ENCODE results near the gene TIMP3. TPM values are rescaled to one million over a fixed set of nuclear protein-coding genes. Genes with fewer than 3 reads are reported as not detected.
A peak's percentile ranks its signal among the peaks of the same experiment; 100 is the strongest.

Gene TIMP3
- total RNA-seq, 1 experiment from 2014 or later: 3.3 TPM

DNA sequence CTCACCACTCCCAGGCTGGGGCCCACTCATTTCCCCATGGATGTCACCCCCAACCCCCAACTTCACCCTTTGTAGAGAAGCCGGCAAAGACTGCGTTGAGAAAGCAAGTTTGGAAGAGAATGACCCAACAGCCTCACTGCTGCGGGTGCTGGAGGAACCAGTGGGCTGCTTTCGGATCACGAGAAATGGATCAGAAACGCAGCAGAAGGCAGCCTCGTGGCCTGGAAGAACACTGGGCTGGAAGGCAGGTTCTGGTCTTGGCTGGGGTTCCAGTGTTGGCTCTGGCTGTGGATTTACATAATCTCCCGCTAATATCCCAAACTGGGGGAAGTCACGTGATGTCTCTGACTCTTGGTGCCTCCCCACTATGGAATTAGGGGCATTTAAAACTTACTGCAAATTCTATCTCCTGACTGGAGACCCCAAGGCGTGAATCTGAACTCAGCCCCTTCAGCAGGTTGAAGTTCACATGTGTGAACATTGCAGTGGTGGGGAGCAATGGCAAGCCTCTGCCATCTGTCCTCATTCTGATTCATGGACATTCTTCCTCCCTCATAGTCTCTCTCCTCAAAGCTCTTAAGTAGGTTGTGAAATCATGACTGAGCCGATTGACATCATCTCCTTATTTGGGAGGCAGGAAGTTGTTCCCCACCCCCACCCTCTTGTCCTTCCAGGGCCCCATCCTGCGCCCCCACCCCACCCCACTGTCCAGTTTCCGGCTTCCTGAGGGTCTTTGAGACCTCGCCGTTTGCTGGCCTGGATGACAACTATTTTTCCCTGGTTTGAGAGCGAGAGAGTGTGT, 37.0 kb upstream of the TIMP3 start:
- CTCF ChIA-PET: interaction anchor here (0.9 to 2.7 kb wide), 3 partner anchors 11 to 347 kb away, joined by 3 to 16 read pairs (median 5); no protein-coding TSS in a partner anchor
- Mint-ChIP-seq H3K27ac (peak overlapping the region; percentile 32; the same call in 1 of the 2 replicates), H3K4me1 (peaks cover 21% of the 10 kb centered on the region), H3K9me3 (no peaks in the 10 kb centered on the region), H3K27me3 (ENCODE audit: low read depth) (no peaks in the 10 kb centered on the region), H3K36me3 (no peaks in the 10 kb centered on the region), H3K4me3 (no peak overlapping the region)
- 0 out of 2 replicates have a peak, but pooled peaks have one; percentile 20 for ATAC-seq
- POLR2A ChIA-PET: no interaction called here
- no peak for TF ChIP-seq NFYB (CRISPR knock-in tag; conservative IDR thresholded peaks at IDR 0.05; ENCODE audit: low read depth)
- TF ChIP-seq, protein P1, sequence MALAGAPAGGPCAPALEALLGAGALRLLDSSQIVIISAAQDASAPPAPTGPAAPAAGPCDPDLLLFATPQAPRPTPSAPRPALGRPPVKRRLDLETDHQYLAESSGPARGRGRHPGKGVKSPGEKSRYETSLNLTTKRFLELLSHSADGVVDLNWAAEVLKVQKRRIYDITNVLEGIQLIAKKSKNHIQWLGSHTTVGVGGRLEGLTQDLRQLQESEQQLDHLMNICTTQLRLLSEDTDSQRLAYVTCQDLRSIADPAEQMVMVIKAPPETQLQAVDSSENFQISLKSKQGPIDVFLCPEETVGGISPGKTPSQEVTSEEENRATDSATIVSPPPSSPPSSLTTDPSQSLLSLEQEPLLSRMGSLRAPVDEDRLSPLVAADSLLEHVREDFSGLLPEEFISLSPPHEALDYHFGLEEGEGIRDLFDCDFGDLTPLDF (CRISPR knock-in tag; IDR thresholded peaks at IDR 0.05): no peak
- no peak for TF ChIP-seq CBFB (CRISPR knock-in tag; IDR thresholded peaks at IDR 0.05; ENCODE audit: low read depth)
- no peak for DNase-seq (ENCODE audit: low spot score)

- H3K27me3 Mint-ChIP-seq (ENCODE audit: low read depth): no peaks in the 10 kb centered on the region
- H3K4me3 Mint-ChIP-seq: no peak overlapping the region
- CTCF ChIA-PET: interaction anchor here (0.9 to 2.7 kb wide), 4 partner anchors 11 to 348 kb away, joined by 3 to 16 read pairs (median 6); no protein-coding TSS in a partner anchor
- ATAC-seq (no peak), DNase-seq (ENCODE audit: low spot score) (no peak)
- POLR2A ChIA-PET: no interaction called here
- H3K36me3 Mint-ChIP-seq: no peaks in the 10 kb centered on the region
- no peak for TF ChIP-seq IRF1 (CRISPR knock-in tag; IDR thresholded peaks at IDR 0.05)
- no peak for TF ChIP-seq SOX15 (CRISPR knock-in tag; IDR thresholded peaks at IDR 0.05)
- TF ChIP-seq ZNF232 (CRISPR knock-in tag; IDR thresholded peaks at IDR 0.05): no peak
- peak overlapping the region; percentile 32 for H3K27ac Mint-ChIP-seq
- H3K9me3 Mint-ChIP-seq: no peaks in the 10 kb centered on the region
- peaks cover 21% of the 10 kb centered on the region for H3K4me1 Mint-ChIP-seq
Measured at GRCh38 chr22:32765132-32765618, 36.3 kb upstream of the TIMP3 start.

DNA sequence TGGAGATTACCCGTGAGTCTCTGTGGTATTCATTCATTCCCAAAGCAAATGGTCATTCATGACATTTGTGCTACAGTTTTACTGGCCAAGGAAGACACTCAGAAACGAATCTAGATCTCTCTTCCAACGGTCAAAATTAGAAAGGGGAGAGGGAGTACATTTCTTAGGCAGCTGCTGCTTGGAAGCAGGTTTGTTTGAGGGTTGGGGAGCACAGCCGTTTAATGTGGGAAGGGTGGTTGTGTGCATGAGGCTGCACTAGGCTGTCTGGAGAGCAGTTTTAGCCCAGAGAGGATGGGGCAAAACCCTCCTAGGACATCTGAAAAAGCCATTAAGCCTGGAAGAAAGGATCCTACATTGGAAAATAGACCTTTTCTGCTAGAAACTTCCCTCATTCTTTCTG, 29.7 kb upstream of the TIMP3 start:
- ChIA-PET CTCF (no interaction called here), POLR2A (no interaction called here)
- DNase-seq (ENCODE audit: low spot score): no peak
- Mint-ChIP-seq H3K4me1 (no peaks in the 10 kb centered on the region), H3K4me3 (no peak overlapping the region), H3K27me3 (ENCODE audit: low read depth) (peaks cover 5% of the 10 kb centered on the region; the same call in 1 of the 2 replicates), H3K36me3 (no peaks in the 10 kb centered on the region), H3K27ac (no peak overlapping the region), H3K9me3 (no peaks in the 10 kb centered on the region)
- TF ChIP-seq ZBTB21 (CRISPR knock-in tag; IDR thresholded peaks at IDR 0.05; ENCODE audit: borderline replicate concordance): no peak
- no peak for TF ChIP-seq ZNF512 (CRISPR knock-in tag; IDR thresholded peaks at IDR 0.05; ENCODE audit: borderline replicate concordance)
- no peak for TF ChIP-seq HMGA2 (CRISPR knock-in tag; IDR thresholded peaks at IDR 0.05)
- TF ChIP-seq GABPB1 (CRISPR knock-in tag; IDR thresholded peaks at IDR 0.05): no peak
- no peak for TF ChIP-seq OVOL2 (CRISPR knock-in tag; IDR thresholded peaks at IDR 0.05; ENCODE audit: borderline replicate concordance)
- TF ChIP-seq PRRX2 (CRISPR knock-in tag; IDR thresholded peaks at IDR 0.05): no peak
- no peak for TF ChIP-seq ZNF396 (CRISPR knock-in tag; IDR thresholded peaks at IDR 0.05; ENCODE audit: borderline replicate concordance)
- TF ChIP-seq, protein P2, sequence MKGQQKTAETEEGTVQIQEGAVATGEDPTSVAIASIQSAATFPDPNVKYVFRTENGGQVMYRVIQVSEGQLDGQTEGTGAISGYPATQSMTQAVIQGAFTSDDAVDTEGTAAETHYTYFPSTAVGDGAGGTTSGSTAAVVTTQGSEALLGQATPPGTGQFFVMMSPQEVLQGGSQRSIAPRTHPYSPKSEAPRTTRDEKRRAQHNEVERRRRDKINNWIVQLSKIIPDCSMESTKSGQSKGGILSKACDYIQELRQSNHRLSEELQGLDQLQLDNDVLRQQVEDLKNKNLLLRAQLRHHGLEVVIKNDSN (CRISPR knock-in tag; IDR thresholded peaks at IDR 0.05): no peak
- no peak for TF ChIP-seq MLX (CRISPR knock-in tag; IDR thresholded peaks at IDR 0.05)
- ATAC-seq: no peak
